HG02678 (cell line): Measurements from ENCODE around the gene RCAN2.
"Not testable (repeated sequence)": the region's sequence is repeated elsewhere in the genome, so short reads cannot be mapped to it uniquely, and the experiment has no call there.

ENCODE experiments used
- ATAC-seq: cut with Tn5 transposase; IDR thresholded peaks from one replicate; pipeline ENCODE4 v1.9.1; 2021; ENCODE audit warnings: mild to moderate bottlenecking, moderate library complexity; ENCODE audit not compliant: unreplicated experiment

Gene RCAN2

DNA sequence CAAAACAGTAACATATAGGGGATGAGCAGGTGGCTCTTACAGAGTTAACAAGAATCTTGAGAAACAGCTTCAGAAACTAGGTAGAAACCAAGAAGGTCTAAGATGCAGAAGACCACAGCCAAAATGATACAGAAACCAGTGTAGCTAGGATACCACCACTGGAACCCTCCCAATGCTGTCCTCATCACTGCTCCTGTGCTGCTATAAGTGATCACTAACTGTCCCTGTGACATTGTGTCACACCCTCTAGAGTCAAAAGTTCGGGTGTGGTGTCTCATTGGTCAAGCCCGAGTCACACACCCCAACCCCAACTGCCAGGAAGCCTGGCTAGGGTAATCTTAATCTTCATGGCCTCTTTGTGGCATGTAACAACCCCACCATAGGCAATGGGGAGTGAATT lies 153.1 kb downstream of the RCAN2 start:
- ATAC-seq: peak; percentile 80

DNA sequence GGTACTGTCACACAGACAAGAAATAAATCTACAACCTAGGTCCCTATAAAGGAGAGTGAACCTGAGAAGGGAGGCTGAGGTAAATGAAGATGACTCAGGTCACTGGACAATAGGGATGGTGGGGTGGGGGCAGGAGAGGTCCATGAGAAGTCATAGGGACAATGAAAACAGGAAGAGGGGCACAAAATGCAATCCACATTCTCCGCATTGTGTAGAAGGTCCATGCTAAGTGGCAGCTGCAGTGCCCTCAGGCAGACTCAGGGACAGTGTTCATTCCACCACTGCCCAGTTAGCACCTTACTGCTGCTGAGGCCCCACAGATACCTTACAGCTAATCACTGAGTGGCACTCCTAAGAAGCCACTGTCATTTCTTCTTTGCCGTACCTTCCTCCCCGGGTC lies 156.8 kb downstream of the RCAN2 start:
- ATAC-seq: no peak

DNA sequence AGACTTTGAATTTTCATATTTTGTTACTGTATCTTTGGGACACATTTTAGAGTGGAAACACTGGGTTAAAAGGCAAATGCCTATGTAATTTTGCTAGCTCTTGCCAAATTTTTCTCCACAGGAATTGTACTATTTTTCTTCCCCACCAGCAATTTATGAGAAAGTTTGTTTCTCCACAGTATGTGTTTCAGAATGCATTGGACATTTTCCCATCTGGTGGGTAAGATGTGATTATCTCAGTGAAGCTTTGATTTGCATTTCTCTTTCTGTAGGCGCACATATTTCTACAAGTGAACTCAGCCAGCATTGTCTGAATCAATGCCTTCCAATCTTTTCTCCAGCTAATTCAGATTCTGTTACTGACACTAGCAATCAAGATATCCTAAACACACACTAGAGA lies 157.8 kb downstream of the RCAN2 start:
- ATAC-seq: no peak

DNA sequence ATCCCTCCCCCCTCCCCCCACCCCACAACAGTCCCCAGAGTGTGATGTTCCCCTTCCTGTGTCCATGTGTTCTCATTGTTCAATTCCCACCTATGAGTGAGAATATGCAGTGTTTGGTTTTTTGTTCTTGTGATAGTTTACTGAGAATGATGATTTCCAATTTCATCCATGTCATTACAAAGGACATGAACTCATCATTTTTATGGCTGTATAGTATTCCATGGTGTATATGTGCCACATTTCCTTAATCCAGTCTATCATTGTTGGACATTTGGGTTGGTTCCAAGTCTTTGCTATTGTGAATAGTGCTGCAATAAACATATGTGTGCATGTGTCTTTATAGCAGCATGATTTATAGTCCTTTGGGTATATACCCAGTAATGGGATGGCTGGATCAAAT lies 158.8 kb downstream of the RCAN2 start:
- ATAC-seq: not testable (repeated sequence)

DNA sequence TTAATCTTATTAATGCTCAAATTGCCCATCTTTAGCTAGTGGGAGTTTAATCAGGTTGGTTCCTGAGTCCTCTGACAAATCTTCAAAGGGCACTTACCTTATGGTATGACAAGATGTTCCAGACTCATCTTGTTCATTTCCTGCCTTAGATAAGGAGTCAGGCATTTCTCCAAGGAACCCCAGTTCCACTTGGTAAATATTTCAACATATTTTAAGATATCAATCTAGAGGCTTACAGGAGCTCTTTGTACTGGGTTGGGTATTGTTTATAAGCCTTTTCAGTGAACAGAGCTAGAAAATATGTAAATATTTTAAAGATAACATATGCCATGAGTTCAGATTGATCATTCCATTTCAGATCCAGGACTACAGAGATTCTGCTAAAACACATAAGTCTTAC lies 159.8 kb downstream of the RCAN2 start:
- no peak for ATAC-seq

DNA sequence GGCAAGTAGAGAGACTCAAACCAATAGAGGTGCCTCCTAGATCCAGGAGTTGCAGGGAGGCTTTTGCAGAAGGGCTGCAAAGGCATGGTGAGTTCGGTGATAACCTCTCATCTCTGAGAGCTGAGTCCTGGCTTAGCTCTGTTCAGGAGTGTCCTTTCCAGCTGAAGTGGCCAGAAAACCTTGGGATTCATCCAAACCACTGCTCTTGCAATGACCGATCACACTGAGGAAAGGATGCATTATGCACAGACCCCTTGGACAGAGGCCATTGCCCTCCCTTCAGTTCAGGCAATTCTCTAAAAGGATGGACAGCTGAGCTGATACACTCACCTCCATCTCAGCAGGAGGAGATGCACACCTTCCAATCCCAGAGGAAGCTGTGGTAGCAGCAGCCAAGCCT lies 161.7 kb downstream of the RCAN2 start:
- no peak for ATAC-seq

DNA sequence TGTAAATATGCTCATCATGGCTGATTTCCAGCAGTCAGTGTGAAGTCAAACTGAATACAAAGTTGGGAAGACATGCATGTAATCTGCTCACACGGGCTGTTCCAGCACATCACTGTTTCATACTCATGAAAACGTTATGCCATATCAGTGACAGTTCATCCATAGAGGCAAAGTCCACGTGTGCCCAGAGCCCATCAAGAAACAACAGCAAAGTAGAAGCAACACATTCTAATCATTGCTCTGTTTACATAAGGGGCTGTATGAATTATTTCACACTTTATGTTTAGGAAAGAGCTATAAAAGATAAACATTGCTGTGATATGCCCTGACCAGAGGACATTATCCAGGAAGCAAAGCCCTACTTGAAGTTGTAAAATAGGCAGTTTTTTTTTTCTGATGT lies 163.5 kb downstream of the RCAN2 start:
- no peak for ATAC-seq

DNA sequence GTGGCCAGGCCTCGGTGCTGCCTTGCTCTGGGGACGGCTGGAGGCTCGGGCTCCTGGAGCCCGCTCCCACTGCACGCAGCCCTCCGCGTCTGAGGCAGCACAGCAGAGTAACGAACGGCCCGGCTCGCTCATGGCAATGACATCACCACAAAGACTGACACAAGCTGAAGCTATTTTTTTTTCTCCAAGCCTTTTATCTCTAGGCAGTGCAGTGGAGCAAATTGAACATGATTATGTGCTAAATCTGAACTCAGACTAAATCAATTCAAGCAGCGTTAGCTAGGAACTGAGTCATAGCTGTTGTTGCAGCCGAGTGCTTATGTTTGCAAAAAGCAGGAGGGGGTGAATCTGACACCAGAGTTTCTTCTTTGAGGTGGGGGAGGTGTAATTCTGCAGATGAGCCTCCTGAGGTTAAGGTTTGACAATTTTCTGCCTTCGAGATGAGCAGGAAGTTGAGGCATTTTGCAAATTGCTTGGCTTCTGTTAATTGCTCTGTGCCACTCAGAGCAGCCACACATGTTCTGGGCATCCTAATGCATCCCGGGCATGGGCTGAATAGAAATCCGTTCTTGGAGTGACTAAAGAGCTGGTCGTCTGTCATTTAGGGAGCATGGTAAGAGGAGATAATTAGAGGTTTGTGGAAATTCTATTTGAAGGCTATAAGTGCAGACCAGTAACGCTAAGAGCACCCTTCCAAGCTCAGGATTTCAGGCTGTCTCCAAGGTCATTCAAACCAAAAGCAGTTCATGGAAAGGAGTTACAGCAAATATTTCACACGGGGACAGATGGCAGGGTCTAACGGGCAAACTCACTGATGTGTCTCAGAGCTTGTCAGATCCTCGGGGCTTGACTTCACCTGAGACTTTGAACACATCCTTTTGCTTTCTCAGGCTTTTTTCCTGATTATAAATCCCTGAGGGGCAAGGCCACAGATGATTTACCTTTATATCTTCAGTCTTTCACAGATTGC lies 165.4 kb downstream of the RCAN2 start:
- ATAC-seq: no peak

DNA sequence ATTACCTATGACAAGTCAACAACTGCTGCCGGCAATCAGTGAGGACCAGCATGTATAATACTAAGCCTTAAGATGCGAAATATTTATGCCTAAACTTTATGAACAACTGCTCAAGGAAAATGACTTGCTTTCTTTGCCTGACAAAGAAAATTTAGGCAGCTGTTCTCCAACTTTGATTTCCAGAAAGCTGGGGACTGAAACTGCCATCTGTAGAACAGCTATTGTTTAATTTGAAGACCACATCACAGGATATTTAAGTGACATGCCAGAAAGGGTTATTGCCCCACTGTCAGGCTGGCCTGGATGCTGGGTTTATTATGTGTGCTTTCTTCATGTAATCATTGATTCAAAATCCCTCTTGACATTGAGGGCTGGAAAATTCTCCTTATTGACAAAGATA lies 166.5 kb downstream of the RCAN2 start:
- ATAC-seq: no peak

DNA sequence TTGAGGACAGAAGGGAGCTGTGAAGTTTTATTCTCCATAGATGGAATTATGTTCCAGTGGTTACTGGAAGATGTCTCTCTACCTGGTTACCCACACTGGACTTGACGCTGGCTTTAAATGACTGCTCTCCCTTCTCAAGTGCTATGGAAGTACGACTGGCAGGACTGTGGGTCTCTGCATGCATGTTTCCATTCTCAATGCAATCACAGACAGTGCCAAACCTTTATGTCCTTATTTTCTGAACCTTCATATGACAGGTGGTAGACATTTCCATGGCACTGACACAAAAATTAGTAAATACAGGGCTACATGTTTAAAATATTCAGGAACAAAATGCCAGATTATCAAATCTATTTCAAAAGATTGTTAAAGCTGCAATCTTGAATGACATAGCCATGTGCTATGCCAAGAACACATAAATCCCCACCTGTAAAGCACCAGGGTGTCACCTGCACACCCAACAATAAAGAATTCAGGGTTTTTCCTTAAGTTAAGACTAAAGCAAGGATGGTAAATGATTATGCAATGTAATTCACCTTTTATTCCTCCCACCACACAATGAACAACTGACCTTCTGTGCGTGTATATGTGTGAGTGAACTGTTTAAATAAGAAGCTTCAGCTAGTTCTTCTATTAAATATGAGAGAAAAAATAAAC lies 167.2 kb downstream of the RCAN2 start:
- no peak for ATAC-seq

DNA sequence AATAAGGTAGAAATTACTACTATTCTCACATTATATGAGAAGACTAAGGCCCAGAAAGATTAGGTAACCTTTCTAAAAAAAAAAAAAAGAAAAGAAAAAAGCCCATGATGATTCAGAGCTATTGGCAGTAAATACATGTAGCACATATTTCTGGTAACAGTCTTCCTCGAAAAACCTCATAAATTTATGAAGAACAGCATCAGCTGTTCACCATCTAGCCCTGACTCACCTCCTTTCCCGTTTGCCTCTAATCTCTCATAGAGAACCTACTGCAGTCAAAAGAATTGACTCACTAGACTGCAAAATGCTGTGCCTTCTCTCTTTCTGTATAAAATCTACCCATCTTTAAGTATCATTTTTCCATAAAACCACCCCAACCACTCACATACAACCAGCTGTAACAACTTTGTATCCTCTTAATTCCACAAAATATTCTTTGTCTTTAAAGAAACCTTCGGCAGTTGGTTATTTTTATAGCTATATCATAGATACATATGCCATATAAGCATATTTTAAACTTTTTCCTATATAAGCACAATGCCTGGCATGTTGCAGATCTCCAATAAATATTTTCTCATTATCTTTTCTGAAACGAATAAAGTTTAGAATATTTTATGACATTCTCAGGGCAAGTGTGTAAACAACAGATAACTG lies 167.8 kb downstream of the RCAN2 start:
- ATAC-seq: no peak

DNA sequence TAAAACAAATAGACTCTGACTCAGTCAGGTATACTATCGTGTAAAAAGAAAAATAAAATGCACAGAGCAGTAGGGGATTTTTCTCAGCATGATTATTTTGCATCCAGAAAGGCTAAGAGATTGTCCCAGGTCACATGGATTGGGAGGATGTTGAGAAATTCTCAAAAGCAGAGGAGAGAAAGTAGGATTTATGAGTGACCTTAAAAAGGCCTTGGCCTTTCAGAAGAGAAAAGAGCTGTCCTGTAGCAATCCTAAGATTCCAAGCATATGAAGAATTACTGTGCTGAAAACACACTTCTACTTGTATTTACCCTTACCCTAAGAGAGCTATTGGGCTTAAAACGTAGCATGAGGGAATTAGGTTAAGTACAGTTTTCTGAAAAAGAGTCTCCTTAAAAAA lies 170.7 kb downstream of the RCAN2 start:
- no peak for ATAC-seq

DNA sequence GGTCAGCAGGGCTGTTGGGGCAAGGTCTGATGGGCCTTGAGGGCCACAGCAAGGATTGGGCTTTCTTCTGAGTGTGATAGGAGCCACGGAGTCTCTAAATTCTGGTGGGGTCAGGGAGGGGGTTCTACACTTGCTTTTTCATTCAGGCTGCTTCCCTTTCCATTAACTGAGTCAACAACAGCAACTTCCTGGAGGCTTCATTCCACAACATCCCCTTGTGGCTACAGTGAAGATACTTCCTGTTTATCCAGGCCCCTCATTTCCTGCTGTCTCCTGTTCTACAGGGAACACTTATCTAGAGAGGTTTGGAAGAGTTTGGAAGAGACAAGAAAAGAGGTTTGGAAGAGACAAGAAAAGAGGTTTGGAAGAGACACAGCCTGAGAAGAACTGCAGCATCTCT lies 175.7 kb downstream of the RCAN2 start:
- ATAC-seq: no peak

DNA sequence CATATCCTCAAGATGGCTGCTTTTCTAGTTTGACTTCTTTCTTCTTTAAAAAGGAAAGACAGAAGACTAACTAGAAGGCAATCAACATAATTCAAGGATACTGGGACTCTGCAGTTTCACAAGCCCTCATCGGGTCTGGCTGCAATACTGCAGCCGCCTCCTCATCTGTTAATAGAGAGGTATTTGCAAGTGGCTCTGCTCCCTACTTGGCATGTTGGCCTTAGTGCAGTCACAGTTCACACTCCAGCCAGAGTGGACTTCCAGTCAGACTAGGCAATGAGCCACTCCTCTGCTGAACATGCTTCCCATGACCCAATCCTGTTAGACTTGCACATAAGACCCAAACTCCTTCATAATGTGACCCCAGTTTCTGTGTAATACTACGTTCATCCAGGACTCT lies 178.6 kb downstream of the RCAN2 start:
- ATAC-seq: no peak

DNA sequence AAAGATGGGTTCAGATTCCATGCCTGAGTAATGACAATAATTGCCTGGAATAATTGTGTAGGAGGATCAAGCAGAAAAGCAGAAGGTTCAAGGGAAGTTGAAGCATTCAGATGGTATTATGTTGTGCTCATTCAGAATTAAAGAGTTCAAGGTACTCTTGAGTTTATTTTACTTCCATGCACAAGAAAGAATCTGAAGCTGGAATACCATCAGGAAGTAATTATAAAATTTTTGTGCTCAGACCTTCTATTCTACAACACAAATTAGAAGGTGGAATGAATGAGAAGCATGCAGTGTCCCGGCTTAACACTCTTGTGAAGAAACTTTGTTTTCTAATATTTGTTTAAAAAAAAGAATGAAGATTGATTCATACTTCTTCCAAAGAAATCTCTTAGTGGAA lies 181.1 kb downstream of the RCAN2 start:
- ATAC-seq: no peak

DNA sequence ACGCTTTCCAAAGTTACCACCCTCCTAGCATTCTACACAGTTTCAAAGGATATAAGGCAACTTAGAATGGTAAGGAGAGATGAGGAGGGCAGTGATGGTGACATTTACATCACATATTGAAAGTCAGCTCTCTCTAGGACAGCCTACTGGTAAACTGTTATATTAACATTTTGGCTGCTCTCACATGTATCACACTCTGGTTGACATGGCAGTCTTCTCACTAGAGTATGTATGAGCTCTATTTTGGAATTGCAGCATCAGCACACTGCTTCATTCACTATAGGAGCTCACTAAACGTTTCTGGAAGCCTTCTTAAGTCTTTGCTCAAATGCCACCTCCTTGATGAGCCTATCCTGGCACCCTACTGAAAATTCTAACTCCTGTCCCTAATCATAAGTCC lies 184.8 kb downstream of the RCAN2 start:
- no peak for ATAC-seq

DNA sequence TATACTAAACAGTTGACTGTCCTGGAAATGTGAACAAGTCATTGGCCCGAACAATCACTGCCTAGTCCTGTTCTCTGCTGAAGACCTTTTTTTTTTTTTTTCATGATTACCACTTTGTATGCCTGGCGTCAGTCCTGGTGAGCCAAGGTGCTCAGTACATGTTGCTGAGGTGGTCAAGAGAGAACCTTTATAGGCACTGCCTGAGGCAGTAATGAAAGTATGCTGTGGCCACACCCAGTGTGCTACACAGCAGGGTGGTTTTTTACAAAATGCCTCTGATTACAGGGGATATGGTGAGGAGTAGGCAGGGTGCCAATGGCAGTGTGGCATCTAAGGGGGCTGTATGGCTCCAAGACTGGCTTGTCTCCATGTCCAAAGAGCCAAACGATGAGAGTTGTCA lies 185.4 kb downstream of the RCAN2 start:
- no peak for ATAC-seq

DNA sequence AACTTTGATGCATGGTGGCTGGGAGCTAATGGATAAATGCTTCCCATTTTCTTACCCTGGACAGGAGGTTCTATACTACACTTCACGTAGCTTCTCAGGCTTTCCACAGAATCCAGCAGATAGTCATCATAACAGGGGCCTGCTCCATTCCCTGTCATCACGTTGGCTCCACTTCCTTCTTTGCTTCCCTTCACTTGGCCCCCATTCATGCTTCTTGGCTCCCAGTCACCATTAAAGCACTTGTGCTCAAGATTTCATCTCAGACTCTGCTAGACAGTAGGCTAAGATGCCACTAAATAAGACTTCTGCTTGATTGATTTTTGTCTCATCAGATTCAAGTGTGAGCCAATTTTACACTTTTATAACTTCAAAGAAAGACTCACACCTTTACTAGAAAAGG lies 186.0 kb downstream of the RCAN2 start:
- no peak for ATAC-seq

DNA sequence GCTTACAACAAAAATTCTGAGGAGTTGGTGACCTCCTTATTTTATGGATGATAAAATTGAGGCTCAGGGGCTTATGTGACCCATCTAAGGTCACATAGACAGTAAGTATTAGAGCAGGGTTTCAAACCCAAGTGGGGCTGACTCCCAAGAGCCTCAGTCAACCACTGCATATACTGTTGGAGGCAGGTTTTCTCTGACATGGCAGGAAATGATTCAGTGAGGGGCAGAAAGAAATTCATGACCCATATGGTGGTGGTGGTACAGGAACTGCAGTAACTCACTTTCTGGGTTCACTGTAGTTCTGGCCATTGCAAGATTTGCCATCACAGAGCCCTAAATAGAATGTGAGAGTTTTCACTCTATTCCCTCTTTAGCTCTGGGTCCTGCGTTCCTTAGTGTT lies 188.4 kb downstream of the RCAN2 start:
- ATAC-seq: no peak

DNA sequence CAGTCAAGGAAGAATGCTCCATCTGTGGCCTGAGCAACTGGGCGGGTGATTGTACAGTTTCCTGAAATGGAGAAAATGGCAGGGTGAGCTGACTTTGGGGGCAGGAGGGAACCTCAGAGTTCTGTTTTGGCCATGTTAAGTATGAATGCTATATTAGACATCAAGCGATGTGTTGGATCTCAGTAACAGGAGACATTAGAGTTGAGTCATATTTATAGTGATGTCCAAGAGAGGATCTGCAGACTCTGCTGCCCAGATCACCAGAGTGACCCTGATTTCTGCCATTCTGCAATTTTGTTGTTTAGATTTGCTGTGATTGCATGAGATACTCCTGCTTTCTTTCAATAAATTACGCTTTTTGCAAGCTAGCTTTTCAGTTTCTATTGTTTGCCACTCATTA lies 189.1 kb downstream of the RCAN2 start:
- ATAC-seq: no peak

DNA sequence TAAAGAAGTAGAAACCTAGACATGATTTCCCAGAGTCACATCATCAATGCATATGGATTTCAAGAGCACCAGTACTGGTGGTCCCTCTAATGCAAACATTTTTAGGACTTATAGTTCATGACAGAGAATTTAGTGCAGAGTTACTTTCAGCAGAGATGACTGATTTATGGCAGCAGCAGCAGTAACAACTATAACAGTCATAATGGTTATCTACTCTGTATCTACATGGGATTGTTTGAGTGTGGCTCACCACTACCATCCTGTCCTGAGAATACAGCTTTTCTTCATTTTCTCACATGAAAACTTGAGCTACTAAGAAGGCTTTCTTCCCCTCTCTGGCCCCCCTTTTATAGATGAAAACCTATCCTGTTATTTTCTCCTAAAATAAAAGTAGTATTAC lies 192.0 kb downstream of the RCAN2 start:
- no peak for ATAC-seq

DNA sequence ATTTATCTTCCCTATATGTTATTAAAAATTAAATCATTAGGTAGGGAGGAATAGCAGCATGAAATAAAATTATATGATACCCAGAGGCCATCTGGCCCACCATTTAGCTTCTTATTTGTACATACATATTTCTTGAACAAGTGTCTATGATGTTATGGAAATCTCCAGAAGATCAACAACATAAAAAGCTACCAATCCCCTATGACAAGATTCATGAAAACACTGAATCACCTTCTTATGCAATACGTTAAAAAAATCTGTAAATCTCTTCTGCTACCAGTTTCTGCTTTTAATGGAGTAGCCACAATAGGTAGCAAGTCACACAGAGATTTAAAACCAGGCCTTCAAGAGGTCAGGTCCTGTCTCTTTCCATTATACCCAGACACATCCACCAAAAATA lies 194.7 kb downstream of the RCAN2 start:
- ATAC-seq: no peak
